AG04449 (cell line): ENCODE results near the gene ATP4B.

ENCODE experiments used
- CTCF ChIA-PET: fragments of 350-600 bp; formaldehyde crosslinking; extraction: SDS; loops from one replicate; lab custom pipeline; 2021; ENCODE audit warnings: antibody characterized with exemption; lab: Yijun Ruan, JAX
- POLR2A ChIA-PET: fragments of 400-600, 350-600 bp; formaldehyde crosslinking; extraction: SDS; loops from one replicate; lab custom pipeline; 2020; ENCODE audit warnings: antibody characterized with exemption, inconsistent platforms; lab: Yijun Ruan, JAX
- DNase-seq: peaks from one replicate; pipeline ENCODE4 v3.0.0-alpha.2; 2010; ENCODE audit warnings: low read depth, low spot score
- H3K4me3 ChIP-seq: 2 replicates; pipeline ENCODE4 v1.5.1; 2011; ENCODE audit warnings: low read depth, mild to moderate bottlenecking, control low read depth, low read length
- CTCF ChIP-seq: IDR thresholded peaks from one replicate; pipeline ENCODE4 v1.5.1; 2011; ENCODE audit warnings: mild to moderate bottlenecking, moderate library complexity, low read length, control low read depth, inconsistent platforms; ENCODE audit not compliant: insufficient read depth; ENCODE audit errors: missing control alignments

The ATP4B gene

DNA sequence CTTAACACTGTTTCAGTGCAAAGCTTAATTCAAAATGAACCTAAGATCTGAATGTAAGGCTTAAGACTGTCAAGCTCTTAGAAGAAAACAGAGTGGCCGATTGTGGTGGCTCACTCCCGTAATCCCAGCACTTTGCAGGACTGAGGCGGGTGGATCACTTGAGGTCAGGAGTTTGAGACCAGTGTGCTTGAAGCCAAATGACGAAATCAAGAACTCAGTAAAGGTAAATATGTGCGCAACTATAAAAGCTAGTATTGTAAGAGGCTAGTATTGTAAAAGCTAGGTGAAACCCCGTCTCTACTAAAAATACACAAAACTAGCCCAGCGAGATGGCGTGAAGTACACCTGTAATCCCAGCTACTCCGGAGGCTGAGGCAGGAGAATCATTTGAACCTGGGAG, 12.7 kb downstream of the ATP4B start:
- POLR2A ChIA-PET, result no interaction called here
- no peak overlapping the region for H3K4me3 ChIP-seq
- no peak for DNase-seq
- no peak for TF ChIP-seq CTCF
- CTCF ChIA-PET, result no interaction called here

- DNase-seq, result no peak
- CTCF ChIA-PET, result no interaction called here
Measured at GRCh38 chr13:113644800-113645199, 13.2 kb downstream of the ATP4B start.

DNA sequence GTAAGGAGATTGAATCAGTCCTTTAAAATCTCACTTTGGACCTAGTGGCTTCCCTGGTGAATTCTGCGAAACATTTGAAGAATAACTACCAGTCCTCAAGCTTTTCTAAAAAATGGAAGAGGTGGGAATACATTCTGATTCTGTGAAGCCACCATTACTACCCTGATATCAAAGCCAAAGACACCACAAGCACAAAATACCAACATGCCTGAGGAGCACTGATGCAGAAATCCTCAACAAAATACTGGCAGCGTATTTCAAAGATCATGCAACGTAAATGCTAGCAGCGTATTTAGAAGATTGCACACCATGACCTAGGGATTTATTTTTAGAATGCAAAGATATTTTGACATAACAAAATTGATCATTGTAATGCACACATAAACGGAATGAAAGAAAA, 14.4 kb downstream of the ATP4B start:
- POLR2A ChIA-PET, result no interaction called here
- H3K4me3 ChIP-seq, result no peak overlapping the region
- DNase-seq, result no peak
- CTCF ChIA-PET, result interaction anchor here (1.6 kb wide), 1 partner anchor 8 kb away, joined by 3 read pairs; no protein-coding TSS in a partner anchor
- TF ChIP-seq CTCF, result no peak

More at GRCh38 chr13:113644800-113645199, 13.2 kb downstream of the ATP4B start:
- no peak overlapping the region for H3K4me3 ChIP-seq
- no peak for TF ChIP-seq CTCF
- POLR2A ChIA-PET, result no interaction called here

DNA sequence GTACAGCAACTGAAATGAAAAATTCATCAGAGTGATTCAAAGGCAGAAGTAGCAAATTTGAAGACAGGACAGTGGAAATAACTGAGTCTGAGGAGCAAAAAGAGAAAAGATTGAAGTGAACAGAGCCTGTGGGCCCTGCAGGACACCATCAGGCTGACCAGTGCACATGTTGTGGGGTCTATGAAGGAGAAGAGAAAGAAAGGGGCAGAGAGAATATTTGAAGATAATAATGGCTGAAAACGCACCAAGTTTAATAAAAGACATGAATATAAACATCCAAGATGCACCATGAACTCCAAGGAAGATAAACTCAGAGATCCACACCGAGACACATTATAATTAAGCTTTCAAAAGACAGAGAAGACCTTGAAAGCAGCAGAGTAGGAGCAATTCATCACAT, 15.4 kb downstream of the ATP4B start:
- CTCF ChIA-PET, result interaction anchor here (1.6 kb wide), 1 partner anchor 9 kb away, joined by 3 read pairs; no protein-coding TSS in a partner anchor
- TF ChIP-seq CTCF, result no peak
- DNase-seq, result no peak
- POLR2A ChIA-PET, result no interaction called here
- H3K4me3 ChIP-seq, result no peak overlapping the region

GRCh38 chr13:113641426-113641825, 16.6 kb downstream of the ATP4B start:
- ChIA-PET CTCF (interaction anchor here (0.7 kb wide), 1 partner anchor 83 kb away, joined by 3 read pairs; no protein-coding TSS in a partner anchor), POLR2A (no interaction called here)
- no peak overlapping the region for H3K4me3 ChIP-seq
- TF ChIP-seq CTCF, result no peak
- DNase-seq, result no peak

GRCh38 chr13:113639616-113640262, 18.3 kb downstream of the ATP4B start:
- TF ChIP-seq CTCF, result no peak
- ChIA-PET CTCF (no interaction called here), POLR2A (no interaction called here)
- no peak overlapping the region for H3K4me3 ChIP-seq
- DNase-seq, result no peak
